Measurements from ENCODE around the gene DAPK3.

DNA sequence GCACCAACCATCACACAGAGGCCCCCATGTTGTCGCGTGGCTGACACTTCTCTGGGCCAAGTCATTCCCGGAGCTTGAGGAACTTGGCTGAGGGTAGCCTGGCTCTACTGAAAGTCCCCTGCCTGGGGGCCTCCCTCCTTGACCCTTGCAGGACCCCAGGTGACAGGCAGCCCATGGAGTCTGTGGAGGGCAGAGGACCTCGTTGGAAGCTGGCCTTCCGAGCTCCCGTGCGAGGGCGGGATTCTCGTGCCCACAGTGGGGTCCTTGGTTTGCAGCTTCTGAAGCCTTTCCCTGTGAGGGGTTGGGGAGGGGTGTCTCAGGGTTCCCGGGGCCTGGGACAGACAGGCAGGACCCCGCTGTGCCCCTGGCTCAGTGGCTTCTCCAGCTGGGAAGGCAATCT, 21.6 kb downstream of the DAPK3 start:
- no peak for TF ChIP-seq POLR2A (IDR thresholded peaks at IDR 0.05)
- TF ChIP-seq, protein P1, sequence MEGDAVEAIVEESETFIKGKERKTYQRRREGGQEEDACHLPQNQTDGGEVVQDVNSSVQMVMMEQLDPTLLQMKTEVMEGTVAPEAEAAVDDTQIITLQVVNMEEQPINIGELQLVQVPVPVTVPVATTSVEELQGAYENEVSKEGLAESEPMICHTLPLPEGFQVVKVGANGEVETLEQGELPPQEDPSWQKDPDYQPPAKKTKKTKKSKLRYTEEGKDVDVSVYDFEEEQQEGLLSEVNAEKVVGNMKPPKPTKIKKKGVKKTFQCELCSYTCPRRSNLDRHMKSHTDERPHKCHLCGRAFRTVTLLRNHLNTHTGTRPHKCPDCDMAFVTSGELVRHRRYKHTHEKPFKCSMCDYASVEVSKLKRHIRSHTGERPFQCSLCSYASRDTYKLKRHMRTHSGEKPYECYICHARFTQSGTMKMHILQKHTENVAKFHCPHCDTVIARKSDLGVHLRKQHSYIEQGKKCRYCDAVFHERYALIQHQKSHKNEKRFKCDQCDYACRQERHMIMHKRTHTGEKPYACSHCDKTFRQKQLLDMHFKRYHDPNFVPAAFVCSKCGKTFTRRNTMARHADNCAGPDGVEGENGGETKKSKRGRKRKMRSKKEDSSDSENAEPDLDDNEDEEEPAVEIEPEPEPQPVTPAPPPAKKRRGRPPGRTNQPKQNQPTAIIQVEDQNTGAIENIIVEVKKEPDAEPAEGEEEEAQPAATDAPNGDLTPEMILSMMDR (IDR thresholded peaks at IDR 0.05): no peak
